Anterior cingulate cortex (tissue), 58 donors: ENCODE data around the gene MAP1A.
A peak's percentile ranks its signal among the peaks of the same experiment; 100 is the strongest.
"Not testable (repeated sequence)": the region's sequence is repeated elsewhere in the genome, so short reads cannot be mapped to it uniquely, and the experiment has no call there.

Source experiments
- DNase-seq, 58 donors: peaks; one replicate each; lab custom pipeline; 2025; lab: John Stamatoyannopoulos, UW

The MAP1A gene

GRCh38 chr15:43527802-43528541 lies 10.6 kb downstream of the MAP1A start:
- no peak for DNase-seq

DNA sequence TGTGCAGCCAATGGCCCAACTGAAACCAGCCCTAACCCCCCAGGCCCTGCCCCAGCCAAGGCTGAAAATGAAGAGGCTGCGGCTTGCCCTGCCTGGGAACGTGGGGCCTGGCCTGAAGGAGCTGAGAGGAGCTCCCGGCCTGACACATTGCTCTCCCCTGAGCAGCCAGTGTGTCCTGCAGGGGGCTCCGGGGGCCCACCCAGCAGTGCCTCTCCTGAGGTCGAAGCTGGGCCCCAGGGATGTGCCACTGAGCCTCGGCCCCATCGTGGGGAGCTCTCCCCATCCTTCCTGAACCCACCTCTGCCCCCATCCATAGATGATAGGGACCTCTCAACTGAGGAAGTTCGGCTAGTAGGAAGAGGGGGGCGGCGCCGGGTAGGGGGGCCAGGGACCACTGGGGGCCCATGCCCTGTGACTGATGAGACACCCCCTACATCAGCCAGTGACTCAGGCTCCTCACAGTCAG lies 11.2 kb downstream of the MAP1A start:
- no peak for DNase-seq

GRCh38 chr15:43529141-43529540 lies 11.7 kb downstream of the MAP1A start:
- DNase-seq: no peak

GRCh38 chr15:43529587-43530345 lies 12.4 kb downstream of the MAP1A start:
- DNase-seq: no peak

DNA sequence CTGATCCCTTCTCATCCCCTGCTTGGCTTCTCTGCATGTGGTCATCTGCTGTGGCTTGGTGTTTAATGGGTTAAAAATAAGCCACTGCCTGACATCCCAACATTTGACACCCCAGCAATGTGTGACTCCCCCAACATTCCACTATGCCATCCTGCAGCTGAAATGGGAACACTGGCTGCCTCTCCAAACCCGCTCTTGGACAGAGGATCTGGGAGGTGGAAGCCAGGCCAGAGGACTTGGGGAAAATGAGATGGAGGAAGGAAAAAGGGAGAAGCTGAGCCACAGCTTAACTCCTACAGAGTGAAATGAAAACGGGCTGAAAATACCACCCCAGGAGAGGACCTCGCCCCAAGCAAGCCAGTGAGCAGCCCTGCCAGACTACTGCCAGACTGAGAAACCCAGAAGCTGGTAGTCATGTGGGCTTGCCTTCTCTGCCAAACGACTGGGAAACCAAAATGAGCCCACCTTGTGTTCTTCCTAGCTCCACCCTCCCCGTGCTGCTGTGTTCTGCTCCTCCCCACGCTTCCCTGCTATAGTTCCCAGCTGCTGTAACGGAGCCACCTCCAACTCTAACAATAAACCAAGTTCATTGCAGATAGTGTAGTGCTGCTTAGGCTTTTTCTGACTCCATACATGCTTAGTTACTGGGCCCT lies 13.7 kb downstream of the MAP1A start:
- peak in 19 of 58 donors; percentile 24 to 52 (median 36) for DNase-seq

GRCh38 chr15:43532826-43533225 lies 15.4 kb downstream of the MAP1A start:
- not testable (repeated sequence) for DNase-seq

- no peak for DNase-seq
These were observed 17.5 kb downstream of the MAP1A start for GRCh38 chr15:43534897-43535296.

- DNase-seq: no peak
These were observed 20.7 kb downstream of the MAP1A start for GRCh38 chr15:43538091-43538490.

- DNase-seq: no peak
These were observed 24.4 kb downstream of the MAP1A start for GRCh38 chr15:43541785-43542184.

GRCh38 chr15:43544266-43544665 lies 26.9 kb downstream of the MAP1A start:
- no peak for DNase-seq

GRCh38 chr15:43545426-43545825 lies 28.0 kb downstream of the MAP1A start:
- DNase-seq: no peak

- no peak for DNase-seq
These were observed 30.1 kb downstream of the MAP1A start for GRCh38 chr15:43547539-43547938.

DNA sequence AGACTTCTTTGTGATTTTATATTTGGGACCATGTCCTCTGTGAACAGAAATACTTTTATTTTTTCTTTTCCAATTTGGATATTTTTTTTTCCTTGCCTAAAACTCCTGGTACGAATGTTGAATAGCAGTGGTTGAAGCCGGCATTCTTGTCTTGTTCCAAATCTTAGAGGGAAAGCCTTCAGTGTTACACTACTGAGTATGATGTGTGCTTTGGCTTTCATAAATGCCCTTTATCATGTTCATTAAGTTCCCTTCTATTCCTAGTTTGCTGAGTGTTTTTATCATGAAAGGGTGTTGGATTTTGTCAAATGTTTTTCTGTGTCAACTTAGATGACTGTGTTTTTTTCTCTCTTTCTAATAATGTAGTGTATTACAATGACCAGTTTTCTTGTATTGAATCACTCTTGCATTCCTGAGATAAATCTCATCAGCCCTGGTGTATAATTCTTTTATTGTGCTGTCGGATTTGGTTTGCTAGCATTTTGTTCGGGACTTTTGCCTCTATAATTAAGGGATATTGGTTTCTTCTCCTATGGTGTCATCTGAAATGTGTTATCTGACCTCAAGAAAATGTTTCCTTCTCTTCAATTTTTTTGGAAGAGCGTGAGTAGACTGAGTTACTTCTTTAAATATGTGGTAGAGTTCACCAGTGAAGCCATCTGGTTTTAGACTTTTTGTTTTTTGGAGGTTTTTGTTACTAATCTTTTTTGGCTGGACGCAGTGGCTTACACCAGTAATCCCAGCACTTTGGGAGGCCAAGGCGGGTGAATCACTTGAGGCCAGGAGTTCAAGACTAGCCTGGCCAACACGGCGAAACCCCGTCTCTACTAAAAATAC lies 33.3 kb downstream of the MAP1A start:
- DNase-seq: no peak

DNA sequence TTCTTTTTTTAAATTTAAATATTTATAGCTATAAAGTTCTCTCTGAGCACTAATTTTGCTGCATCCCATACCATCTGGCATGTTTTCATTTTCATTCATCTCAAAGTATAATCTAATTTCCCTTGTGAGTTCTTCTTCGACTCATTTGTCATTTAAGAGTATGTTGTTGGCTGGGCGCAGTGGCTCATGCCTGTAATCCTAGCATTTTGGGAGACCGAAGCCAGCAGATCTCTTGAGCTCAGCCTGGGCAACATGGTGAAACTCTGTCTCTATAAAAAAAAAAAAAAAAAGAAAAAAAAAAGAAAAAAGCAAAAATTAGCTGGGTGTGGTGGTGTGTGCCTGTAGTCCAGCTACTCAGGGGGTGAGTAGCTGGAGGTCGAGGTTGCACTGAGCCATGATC lies 34.8 kb downstream of the MAP1A start:
- no peak for DNase-seq

- DNase-seq: no peak
These were observed 35.6 kb downstream of the MAP1A start for GRCh38 chr15:43552986-43553385.

DNA sequence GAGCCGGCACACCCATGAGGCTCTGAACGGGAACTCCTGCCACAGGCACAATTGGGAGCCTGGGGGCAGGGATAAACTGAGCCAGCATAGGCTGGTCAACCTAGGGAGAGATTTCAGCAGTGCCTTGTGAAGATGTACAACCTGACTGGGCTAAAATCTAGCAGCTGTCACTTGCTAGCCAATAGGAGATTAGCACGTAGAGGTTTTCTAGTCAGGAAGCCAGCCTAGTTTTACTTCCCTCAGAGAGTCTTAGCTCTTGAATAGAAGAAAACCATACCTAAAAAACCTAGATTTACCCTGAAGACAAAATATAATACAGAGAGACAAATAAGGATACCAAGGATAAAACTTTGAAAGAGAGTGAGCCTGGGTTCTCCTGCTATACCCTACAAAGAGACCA lies 45.3 kb downstream of the MAP1A start:
- not testable (repeated sequence) for DNase-seq

GRCh38 chr15:43563793-43564192 lies 46.4 kb downstream of the MAP1A start:
- not testable (repeated sequence) for DNase-seq

GRCh38 chr15:43566615-43567014 lies 49.2 kb downstream of the MAP1A start:
- DNase-seq: not testable (repeated sequence)

- DNase-seq: not testable (repeated sequence)
These were observed 57.2 kb downstream of the MAP1A start for GRCh38 chr15:43574607-43575006.
